ENCODE data around the gene MARS1. TPM values are rescaled to one million over a fixed set of nuclear protein-coding genes. Genes with fewer than 3 reads are reported as not detected.

MARS1 gene
- total RNA-seq, 1 donor from 2014 or later: 351 TPM

GRCh38 chr12:57469296-57470164, 18.3 kb upstream of the MARS1 start:
- no peaks in the 10 kb centered on the region for H3K79me2 ChIP-seq (ENCODE audit: insufficient read depth, low read length)
- H4K20me1 ChIP-seq (ENCODE audit: insufficient read depth, low read length): no peaks in the 10 kb centered on the region
- Mint-ChIP-seq H3K27me3 (ENCODE audit: low read depth, unreplicated experiment) (peaks cover 80% of the 10 kb centered on the region), H3K36me3 (ENCODE audit: low read depth, unreplicated experiment) (peaks cover 23% of the 10 kb centered on the region), H3K4me3 (ENCODE audit: unreplicated experiment) (no peak overlapping the region), H3K27ac (ENCODE audit: unreplicated experiment) (no peak overlapping the region), H3K9me3 (ENCODE audit: unreplicated experiment) (peaks cover 13% of the 10 kb centered on the region), H3K4me1 (ENCODE audit: low read depth, unreplicated experiment) (no peaks in the 10 kb centered on the region)
- no peak overlapping the region for H3K4me3 ChIP-seq (ENCODE audit: insufficient read depth, low read depth, low read length)
- FAIRE-seq: no peak
- H3K36me3 ChIP-seq (ENCODE audit: insufficient read depth, low read length): no peaks in the 10 kb centered on the region
- no peak for TF ChIP-seq EZH2 (IDR thresholded peaks at IDR 0.05; ENCODE audit: insufficient read depth, low read length)
- no peak for TF ChIP-seq CTCF (IDR thresholded peaks at IDR 0.05; ENCODE audit: insufficient read depth, low read depth, low read length)
- no peak overlapping the region for H3K4me2 ChIP-seq (ENCODE audit: low read length)
- no peak overlapping the region for H2AFZ ChIP-seq (ENCODE audit: low read depth, low read length)
- no peak overlapping the region for H3K9ac ChIP-seq (ENCODE audit: low read length)
- H3K4me1 ChIP-seq (ENCODE audit: insufficient read depth, low read length): no peaks in the 10 kb centered on the region
- no peaks in the 10 kb centered on the region for H3K9me3 ChIP-seq (ENCODE audit: insufficient read depth, low read depth, low read length)
- no peak for DNase-seq (ENCODE audit: low read depth)
- peaks cover 26% of the 10 kb centered on the region for H3K27me3 ChIP-seq (ENCODE audit: insufficient read depth, low read length)
- no peak overlapping the region for H3K27ac ChIP-seq (ENCODE audit: low read depth, low read length)

GRCh38 chr12:57470286-57470969, 17.4 kb upstream of the MARS1 start:
- Histone ChIP-seq H3K79me2 (ENCODE audit: insufficient read depth, low read length) (no peaks in the 10 kb centered on the region), H3K9me3 (ENCODE audit: insufficient read depth, low read depth, low read length) (no peaks in the 10 kb centered on the region), H3K9ac (ENCODE audit: low read length) (no peak overlapping the region), H3K27me3 (ENCODE audit: insufficient read depth, low read length) (peaks cover 35% of the 10 kb centered on the region), H3K4me2 (ENCODE audit: low read length) (no peak overlapping the region), H3K4me3 (ENCODE audit: insufficient read depth, low read depth, low read length) (no peak overlapping the region), H2AFZ (ENCODE audit: low read depth, low read length) (no peak overlapping the region), H3K27ac (ENCODE audit: low read depth, low read length) (no peak overlapping the region), H3K4me1 (ENCODE audit: insufficient read depth, low read length) (no peaks in the 10 kb centered on the region), H4K20me1 (ENCODE audit: insufficient read depth, low read length) (no peaks in the 10 kb centered on the region), H3K36me3 (ENCODE audit: insufficient read depth, low read length) (no peaks in the 10 kb centered on the region)
- Mint-ChIP-seq H3K27me3 (ENCODE audit: low read depth, unreplicated experiment) (peaks cover 77% of the 10 kb centered on the region), H3K27ac (ENCODE audit: unreplicated experiment) (no peak overlapping the region), H3K36me3 (ENCODE audit: low read depth, unreplicated experiment) (peaks cover 22% of the 10 kb centered on the region), H3K9me3 (ENCODE audit: unreplicated experiment) (peaks cover 13% of the 10 kb centered on the region), H3K4me3 (ENCODE audit: unreplicated experiment) (no peak overlapping the region), H3K4me1 (ENCODE audit: low read depth, unreplicated experiment) (no peaks in the 10 kb centered on the region)
- FAIRE-seq (no peak), DNase-seq (ENCODE audit: low read depth) (no peak)
- no peak for TF ChIP-seq EZH2 (IDR thresholded peaks at IDR 0.05; ENCODE audit: insufficient read depth, low read length)
- no peak for TF ChIP-seq CTCF (IDR thresholded peaks at IDR 0.05; ENCODE audit: insufficient read depth, low read depth, low read length)
